SKM-1 treated with dmso at 0.1 percent for 144 hours (cell line): ENCODE measurements around the gene MRPS26.
A peak's percentile ranks its signal among the peaks of the same experiment; 100 is the strongest.
"Not testable (repeated sequence)": the region's sequence is repeated elsewhere in the genome, so short reads cannot be mapped to it uniquely, and the experiment has no call there.

Source experiments
- DNase-seq: peaks from one replicate; lab custom pipeline; 2025; ENCODE audit not compliant: unreplicated experiment; lab: John Stamatoyannopoulos, UW

Gene MRPS26

DNA sequence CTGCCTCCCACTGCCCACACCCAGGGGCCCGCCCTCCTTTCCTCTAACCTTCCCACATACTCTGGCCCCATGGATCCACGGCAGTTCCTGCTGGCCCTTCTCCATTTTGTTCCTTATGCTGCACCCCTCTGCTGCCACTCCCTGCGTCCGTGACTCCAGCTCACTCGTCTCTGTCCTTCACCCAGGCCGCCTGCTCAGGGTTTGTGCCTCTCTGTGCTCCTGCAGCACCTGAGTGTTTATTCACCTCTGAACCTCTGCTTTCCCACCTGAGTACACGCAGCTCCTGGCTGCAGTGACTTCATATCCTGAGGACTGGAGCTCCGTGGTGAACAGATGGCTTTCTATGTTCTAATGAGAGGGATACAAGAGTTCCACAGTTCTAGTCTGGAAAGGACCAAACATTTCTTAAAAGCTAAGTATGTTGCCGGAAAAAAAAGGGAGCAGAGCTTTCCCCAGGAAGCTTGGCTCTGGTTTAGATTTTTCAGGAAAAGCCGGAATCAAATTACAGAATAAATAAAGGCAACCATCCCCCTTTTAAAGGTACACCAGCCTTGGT, 3.9 kb upstream of the MRPS26 start:
- DNase-seq: no peak

DNA sequence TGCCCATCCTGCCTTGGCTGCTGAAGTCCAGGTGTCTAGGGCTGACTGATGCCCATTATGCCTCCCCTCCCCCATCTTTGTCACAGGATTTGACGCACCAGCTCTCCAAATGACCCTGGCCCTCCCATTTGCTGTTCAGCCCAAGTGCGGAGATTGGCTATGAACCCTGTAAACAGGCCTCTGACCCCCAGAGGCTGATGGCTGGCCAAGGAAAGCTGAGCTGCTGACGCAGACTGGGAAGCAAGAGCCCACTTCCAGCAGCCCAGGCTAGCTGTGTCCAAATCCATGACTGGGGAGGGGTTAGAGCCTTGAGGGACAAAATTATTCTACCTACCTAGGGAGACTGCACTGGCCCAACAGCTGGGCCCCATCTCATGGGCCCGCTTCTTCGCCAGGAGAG, 3.2 kb upstream of the MRPS26 start:
- no peak for DNase-seq

DNA sequence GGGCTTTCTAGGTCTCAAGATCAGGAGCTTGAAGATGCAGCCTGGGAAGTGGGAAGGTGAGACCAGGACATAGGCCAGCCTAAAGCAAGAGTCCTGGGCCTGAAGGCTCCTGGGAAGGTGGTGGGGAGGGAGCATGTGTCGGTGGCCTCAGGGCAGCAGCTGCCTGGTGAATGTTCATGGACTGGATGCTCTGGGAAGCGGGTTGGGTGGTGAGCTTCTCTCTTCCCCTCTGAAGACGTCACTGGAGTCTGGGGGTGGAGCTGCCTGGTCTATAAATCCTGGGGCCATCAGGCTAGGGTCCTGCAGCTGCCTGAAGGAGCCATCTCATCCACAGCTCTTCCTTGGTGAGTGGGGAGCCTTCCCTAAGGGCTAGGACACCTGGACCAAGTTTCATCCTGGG, 2.5 kb upstream of the MRPS26 start, which contains the start of gene GNRH2:
Gene GNRH2 (plus strand): TSS at position 301 of the 400 bp plus-strand sequence. CDS start 793 bp downstream, outside the sequence.
- no peak for DNase-seq

DNA sequence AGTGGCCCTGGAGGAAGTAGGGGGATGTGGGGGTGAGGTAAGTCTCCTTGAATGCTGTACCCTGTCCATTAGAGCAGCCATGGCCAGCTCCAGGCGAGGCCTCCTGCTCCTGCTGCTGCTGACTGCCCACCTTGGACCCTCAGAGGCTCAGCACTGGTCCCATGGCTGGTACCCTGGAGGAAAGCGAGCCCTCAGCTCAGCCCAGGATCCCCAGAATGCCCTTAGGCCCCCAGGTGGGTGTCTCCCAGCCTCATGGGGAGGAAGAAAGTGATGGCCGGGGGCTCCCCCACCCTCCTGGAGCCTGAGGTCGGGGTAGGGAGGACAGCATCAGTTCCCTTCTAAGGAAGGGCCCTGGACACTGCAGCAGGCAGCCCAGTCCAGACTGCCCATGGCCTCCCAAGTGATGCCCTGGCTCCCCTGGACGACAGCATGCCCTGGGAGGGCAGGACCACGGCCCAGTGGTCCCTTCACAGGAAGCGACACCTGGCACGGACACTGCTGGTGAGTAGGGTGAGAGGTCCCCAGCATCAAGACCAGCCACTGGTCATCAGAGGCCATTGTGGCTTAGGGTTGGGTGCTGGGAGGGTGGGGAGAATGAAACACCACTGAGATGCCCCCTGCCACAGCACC, 1.4 kb upstream of the MRPS26 start:
- DNase-seq: no peak

DNA sequence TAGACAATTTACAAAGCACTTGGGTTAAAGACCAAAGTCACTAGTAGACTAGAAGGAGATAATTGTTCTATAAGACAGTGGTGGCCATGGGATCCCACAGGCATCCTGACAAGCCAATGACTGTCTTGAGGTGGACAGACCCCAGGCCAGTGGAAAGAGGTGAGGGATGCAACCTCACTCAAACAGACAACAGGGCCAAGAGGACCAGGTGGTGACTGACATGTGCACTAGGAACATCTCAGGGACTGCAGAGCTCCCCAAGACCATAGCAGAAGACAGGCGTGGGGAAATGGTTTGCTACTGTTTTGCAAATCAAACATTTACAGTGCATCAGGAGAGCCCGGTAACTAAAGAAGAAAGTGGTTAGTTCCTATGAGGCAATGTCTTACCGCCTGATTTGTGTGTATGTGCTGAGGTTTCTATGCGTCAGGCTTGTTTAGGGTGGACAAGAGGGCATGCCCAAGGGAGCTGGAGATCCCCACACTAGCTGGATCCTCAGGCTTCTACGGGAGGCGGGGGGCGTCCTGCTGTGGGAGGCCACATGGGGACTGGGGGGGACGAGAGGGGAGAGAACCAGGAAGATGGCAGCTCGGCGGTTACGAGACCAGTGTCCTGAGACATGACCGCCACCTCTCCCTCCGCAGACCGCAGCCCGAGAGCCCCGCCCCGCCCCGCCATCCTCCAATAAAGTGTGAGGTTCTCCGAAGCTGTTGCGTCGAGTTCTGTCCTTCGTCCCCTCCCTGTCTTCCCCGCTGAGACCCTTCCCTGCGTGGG, 623 bp upstream of the MRPS26 start:
- DNase-seq: peak; percentile 46

DNA sequence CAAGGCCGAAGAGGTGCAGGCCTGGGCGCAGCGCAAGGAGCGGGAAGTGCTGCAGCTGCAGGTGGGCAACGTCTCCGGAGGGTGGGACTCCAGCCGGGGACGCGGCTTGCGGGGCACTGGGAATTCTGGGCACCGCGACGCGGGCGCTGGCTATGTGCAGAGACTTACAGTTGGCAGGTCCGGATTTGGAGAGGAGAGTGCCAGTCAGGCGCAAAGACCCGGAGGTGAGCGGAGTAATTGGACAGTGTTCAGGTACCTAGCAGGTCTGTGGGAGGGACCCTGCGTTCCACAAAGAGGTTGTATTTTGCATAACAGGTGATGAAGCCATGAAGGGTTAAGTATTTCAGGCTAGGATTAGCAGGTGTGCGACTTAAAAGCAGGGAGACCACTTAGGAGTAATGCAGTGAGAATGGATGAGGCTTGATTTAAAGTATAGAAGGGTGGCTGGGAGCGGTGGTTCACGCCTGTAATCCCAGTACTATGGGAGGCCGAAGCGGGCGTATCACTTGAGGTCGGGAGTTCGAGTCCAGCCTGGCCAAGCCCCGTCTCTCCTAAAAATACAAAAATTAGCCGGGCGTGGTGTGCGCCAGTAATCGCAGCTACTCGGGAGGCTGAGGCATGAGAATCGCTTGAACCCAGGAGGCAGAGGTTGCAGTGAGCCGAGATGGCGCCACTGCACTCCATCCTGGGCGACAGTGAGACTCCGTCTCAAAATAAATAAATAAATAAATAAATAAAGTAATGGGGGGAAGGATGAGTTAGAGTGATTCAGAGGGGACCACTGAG, 1.0 kb downstream of the MRPS26 start:
- no peak for DNase-seq

DNA sequence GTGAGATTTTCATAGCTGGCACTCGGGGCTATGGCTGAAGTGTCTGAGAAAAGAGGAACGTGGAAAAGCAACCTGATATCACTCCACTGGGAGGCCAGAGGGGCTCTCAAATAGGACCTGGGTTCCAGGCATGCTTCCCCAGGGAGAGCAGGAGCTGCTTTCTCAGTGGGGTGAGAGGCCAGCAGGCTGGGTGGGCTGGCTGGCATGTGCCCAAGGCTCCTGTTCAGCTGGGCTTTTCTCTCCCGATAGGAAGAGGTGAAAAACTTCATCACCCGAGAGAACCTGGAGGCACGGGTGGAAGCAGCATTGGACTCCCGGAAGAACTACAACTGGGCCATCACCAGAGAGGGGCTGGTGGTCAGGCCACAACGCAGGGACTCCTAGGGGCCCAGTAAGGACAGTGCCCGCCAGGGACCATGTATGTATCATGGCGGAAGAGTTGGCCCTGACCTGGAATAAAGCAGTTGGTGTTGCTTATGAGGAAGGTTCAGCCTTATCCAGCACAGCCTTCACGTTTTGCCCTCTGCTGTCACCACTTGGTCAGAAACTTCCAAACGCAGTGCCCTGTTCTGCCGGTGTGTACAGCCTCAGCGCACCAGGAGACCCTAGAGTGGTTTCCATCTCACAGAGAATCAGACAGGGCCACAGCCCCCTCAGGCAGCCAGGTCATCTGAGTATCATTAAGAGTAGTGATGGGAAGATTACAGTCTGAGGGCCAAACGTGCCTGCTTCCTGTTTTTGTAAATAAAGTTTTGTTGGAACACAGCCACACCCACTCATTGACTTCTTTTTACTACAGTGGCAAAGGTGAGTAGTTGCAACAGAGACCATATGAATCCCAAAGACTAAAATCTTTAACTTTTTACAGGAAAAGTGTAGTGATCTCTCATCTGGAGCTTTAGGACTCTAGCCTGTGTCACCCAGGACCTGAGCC, 1.9 kb downstream of the MRPS26 start:
- DNase-seq: no peak

DNA sequence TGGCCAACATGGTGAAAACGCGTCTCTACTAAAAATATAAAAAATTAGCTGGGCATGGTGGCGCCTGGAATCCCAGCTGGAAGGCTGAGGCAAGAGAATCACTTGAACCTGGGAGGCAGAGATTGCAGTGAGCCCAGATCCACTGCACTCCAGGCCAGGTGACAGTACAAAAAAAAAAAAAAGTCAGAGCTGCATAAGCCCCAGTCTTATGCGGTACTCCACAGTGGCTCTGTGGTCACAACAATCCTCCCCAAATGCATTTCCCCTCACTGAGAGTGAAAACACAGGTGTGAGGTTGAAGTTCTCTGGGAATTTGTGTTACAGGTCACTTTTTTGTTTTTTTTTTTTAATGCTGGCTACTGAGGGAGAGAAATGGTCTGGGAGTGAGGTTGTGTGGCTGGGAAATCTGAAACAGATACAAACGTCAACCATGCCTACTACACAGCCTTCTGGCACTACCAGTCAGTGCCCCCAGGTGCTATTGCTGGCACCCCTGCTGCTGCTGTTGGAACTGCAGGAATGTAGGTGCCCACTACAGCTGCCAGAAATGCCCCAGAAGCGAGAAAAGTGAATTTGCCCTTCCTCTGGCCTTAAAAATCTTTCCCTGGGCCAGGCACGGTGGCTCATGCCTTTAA, 5.7 kb downstream of the MRPS26 start:
- no peak for DNase-seq

DNA sequence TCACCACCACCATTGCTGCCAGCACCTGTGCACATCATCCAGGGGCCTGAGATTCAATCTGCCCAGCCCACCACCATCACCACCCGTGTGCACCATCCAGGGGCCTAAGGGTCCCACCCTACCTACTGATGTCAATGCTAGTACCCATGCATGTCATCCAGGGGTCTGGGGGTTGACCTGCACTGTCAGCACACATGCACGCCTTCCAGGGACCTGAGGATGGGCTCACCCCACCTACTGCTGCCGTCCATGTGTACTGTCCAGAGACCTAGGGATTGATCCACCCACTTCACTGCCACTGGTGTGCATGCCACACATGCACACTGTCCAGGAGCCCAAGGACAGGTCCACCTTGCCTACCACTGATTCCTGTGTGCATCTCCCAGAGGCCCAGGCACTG, 13.6 kb downstream of the MRPS26 start:
- no peak for DNase-seq

DNA sequence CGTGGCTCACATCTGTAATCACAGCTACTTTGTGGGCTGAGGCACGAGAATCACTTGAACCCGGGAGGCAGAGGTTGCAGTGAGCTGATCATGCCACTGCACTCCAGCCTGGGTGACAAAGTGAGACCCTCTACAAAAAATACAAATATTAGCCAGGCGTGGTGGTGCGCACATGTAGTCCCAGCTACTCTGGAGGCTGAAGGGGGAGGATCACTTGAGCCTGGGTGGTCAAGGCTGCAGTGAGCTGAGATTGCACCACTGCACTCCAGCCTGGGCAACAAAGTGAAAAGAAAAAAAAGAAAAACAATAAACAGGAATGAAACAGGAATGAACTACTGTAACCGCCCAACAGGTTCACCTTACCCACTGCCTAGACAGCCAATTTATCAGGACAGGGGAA, 18.3 kb downstream of the MRPS26 start:
- not testable (repeated sequence) for DNase-seq

DNA sequence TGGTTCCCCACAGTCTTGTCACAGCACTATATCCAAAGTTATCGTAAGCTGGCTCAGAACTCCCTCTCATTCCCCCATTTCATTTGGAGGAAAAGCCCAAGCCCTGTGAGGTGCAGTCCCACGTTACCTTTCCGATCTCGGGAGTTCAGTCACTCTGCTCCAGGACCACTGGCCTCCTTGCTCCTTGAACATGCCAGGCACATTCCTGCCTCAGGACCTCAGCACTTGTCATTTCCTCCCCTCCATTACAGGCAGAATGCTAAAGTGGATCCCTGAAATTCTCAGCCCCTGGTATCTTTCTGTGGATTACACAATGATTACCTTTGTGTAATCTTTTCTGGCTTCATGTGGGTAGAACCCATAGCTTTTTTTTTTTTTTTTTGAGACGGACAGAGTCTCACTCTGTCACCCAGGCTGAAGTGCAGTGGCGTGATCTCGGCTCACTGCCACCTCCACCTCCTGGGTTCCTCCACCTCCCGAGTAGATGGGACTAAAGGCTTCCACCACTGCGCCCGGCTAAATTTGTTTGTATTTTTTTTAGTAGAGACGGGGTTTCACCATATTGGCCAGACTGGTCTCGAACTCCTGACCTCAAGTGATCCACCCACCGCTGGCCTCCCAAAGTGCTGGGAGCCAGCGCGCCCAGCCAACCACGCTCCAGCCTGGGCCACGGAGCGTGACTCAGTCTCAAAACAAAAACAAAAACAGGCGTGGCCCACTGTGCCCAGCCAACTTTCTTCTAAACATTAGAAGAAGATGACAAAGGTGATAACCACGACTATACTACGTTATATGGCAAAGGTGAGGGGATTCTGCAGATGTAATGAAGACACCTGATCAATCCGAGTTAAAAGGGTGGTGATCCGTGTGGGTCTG, 21.5 kb downstream of the MRPS26 start:
- DNase-seq: no peak

DNA sequence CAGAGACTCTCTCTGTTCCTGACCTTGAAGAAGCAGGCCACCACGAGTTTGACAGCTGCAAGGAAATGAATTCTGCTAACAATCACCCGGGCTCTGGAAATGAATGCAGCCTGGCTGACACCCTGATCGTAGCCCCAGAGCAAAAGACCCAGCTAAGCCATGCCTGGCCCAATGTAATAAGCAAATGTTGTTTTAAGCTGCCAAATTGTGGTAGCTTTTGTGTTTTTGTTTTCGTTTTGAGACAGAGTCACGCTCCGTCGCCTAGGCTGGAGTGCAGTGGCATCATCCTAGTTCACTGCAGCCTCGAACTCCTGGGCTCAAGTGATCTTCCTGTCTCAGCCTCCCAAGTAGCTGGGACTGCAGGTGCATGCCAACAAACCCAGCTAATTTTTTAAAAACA, 22.2 kb downstream of the MRPS26 start:
- no peak for DNase-seq

DNA sequence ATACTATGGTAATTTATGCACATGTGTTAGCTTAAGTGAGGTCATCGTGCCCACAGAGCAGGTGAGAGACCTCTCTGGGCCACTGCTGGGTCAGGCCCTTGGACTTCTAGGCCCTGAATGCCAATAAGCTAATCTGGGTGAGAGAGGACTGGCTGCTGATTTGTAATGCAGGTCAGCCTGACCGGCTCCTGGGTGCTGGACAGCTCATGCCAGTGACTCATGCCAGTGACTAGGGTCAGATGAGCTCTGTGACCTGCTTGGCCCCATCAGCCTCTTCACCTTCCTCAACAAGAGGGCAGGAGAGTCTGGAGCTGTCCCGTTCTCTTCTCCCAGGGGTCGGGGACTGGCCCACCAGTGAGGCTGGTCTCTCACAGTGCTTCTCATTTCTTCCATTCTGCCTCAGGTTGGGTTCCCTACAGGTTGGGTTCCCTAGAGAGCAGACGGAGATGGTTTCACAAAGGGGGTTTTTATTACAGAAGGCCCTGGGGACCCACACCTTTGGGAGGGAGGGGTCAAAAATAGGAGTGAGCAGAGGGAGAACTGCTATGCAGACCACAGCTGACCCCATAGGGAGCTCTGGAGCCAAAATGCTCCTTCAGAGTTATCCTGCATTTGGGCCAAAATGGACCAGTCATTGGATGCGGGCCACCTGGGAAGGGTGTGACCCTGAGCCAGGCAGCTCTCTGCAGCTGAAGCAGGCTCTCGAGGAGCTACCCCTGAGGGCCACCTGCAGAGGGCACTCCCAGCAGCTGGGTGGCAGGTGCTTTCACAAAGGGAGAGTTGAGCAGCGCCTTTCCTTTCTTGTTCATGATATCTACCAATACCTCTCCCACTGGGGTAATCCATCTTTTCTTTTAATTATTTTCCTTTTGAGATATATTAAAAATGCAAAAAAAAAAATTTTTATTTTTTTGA, 23.4 kb downstream of the MRPS26 start:
- DNase-seq: no peak

DNA sequence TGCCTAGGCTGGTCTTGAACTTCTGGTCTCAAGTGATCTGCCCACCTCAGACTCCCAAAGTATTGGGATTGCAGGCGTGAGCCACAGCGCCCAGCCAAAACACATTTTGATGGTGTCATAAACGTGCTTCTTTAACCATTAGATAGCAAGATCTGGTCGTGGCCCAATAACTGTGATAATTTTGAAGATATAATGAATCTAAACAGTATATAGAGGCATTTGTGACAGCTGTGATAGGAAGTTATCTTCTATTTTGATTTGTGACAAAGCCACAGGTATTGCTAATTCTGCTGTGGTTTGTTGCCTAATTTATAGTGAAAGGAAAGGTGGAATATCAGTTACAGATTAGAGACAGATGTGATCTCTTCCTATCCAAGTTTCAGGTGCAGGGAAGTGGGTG, 24.9 kb downstream of the MRPS26 start:
- DNase-seq: no peak

DNA sequence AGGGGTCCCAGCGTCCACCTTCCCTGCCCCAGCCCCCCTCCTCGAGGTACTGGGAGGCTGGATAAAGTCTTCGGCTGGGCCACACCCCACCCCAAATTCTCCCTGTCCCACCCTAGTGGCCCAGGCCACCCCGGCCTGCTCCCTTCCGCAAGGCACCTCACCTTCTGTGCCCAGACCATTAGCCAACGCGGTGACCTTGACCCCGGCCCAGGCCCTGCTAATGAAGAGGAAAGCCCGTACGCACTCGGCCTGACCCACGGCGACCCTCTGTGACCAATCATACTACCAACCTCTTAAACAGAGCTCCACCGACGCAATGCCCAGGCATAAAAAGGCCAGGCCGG, 25.4 kb downstream of the MRPS26 start:
- no peak for DNase-seq

DNA sequence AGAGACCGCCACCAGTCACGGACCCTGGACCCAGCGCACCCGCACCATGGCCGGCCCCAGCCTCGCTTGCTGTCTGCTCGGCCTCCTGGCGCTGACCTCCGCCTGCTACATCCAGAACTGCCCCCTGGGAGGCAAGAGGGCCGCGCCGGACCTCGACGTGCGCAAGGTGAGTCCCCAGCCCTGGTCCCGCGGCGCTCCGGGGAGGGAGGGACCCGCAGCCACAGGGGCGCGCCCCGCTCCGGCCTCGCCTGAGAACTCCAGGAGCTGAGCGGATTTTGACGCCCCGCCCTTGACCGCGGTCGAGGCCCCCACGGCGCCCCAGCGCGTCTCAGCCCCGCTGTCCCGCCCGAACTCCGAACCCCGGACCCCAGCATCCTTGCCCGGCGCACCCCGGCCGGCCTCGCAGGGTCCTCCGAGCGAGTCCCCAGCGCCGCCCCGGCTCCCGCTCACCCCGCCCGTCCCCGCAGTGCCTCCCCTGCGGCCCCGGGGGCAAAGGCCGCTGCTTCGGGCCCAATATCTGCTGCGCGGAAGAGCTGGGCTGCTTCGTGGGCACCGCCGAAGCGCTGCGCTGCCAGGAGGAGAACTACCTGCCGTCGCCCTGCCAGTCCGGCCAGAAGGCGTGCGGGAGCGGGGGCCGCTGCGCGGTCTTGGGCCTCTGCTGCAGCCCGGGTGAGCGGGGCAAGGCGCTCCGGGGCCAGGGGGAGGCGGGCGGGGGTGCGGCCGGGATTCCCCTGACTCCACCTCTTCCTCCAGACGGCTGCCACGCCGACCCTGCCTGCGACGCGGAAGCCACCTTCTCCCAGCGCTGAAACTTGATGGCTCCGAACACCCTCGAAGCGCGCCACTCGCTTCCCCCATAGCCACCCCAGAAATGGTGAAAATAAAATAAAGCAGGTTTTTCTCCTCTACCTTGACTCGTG, 26.0 kb downstream of the MRPS26 start, which contains the start of gene OXT:
Gene OXT (plus strand): TSS at position 11 of the 920 bp plus-strand sequence. CDS start 36 bp downstream, at position 47.
- no peak for DNase-seq
